ENCODE results near the gene GPR32.

Gene GPR32

GRCh38 chr19:50796634-50797428 lies 26.6 kb downstream of the GPR32 start:
- H3K27ac ChIP-seq (ENCODE audit: low read length): no peak overlapping the region
- no peak overlapping the region for H3K4me3 ChIP-seq (ENCODE audit: low read depth in 1 of 2, low read length in 2 of 2)
- no peaks in the 10 kb centered on the region for H3K9me3 ChIP-seq (ENCODE audit: control insufficient read depth in 1 of 2, low read length in 2 of 2)
- H3K27me3 ChIP-seq (ENCODE audit: low read depth, low read length): no peaks in the 10 kb centered on the region
- peaks cover 9 to 43% of the 10 kb centered on the region in 2 donors for H3K36me3 ChIP-seq (ENCODE audit: control insufficient read depth in 1 of 2, insufficient read depth in 2 of 2, low read length in 2 of 2)
- no peaks in the 10 kb centered on the region for H3K4me1 ChIP-seq (ENCODE audit: control insufficient read depth in 1 of 2, insufficient read depth in 2 of 2, low read length in 2 of 2)

- Histone ChIP-seq H3K27me3 (ENCODE audit: low read depth, low read length) (no peaks in the 10 kb centered on the region), H3K9me3 (ENCODE audit: control insufficient read depth in 1 of 2, low read length in 2 of 2) (no peaks in the 10 kb centered on the region), H3K27ac (ENCODE audit: low read length) (no peak overlapping the region), H3K4me1 (ENCODE audit: control insufficient read depth in 1 of 2, insufficient read depth in 2 of 2, low read length in 2 of 2) (no peaks in the 10 kb centered on the region), H3K4me3 (ENCODE audit: low read depth in 1 of 2, low read length in 2 of 2) (no peak overlapping the region), H3K36me3 (ENCODE audit: control insufficient read depth in 1 of 2, insufficient read depth in 2 of 2, low read length in 2 of 2) (peaks cover 9 to 43% of the 10 kb centered on the region in 2 donors)
These were observed 27.1 kb downstream of the GPR32 start for GRCh38 chr19:50797429-50797780.

- Histone ChIP-seq H3K9me3 (ENCODE audit: control insufficient read depth in 1 of 2, low read length in 2 of 2) (no peaks in the 10 kb centered on the region), H3K36me3 (ENCODE audit: control insufficient read depth in 1 of 2, insufficient read depth in 2 of 2, low read length in 2 of 2) (peaks cover 9 to 43% of the 10 kb centered on the region in 2 donors), H3K27me3 (ENCODE audit: low read depth, low read length) (no peaks in the 10 kb centered on the region), H3K4me3 (ENCODE audit: low read depth in 1 of 2, low read length in 2 of 2) (no peak overlapping the region), H3K4me1 (ENCODE audit: control insufficient read depth in 1 of 2, insufficient read depth in 2 of 2, low read length in 2 of 2) (peaks cover 0 to 6% of the 10 kb centered on the region in 2 donors), H3K27ac (ENCODE audit: low read length) (no peak overlapping the region)
These were observed 27.8 kb downstream of the GPR32 start for GRCh38 chr19:50797781-50798658.

- no peak overlapping the region for H3K27ac ChIP-seq (ENCODE audit: low read length)
- H3K9me3 ChIP-seq (ENCODE audit: control insufficient read depth in 1 of 2, low read length in 2 of 2): no peaks in the 10 kb centered on the region
- no peak overlapping the region for H3K4me3 ChIP-seq (ENCODE audit: low read depth in 1 of 2, low read length in 2 of 2)
- peaks cover 9 to 43% of the 10 kb centered on the region in 2 donors for H3K36me3 ChIP-seq (ENCODE audit: control insufficient read depth in 1 of 2, insufficient read depth in 2 of 2, low read length in 2 of 2)
- H3K4me1 ChIP-seq (ENCODE audit: control insufficient read depth in 1 of 2, insufficient read depth in 2 of 2, low read length in 2 of 2): peaks cover 4 to 15% of the 10 kb centered on the region in 2 donors
- H3K27me3 ChIP-seq (ENCODE audit: low read depth, low read length): no peaks in the 10 kb centered on the region
These were observed 28.6 kb downstream of the GPR32 start for GRCh38 chr19:50798659-50799546.

GRCh38 chr19:50799547-50799851 lies 29.2 kb downstream of the GPR32 start:
- H3K4me1 ChIP-seq (ENCODE audit: control insufficient read depth in 1 of 2, insufficient read depth in 2 of 2, low read length in 2 of 2): peaks cover 4 to 15% of the 10 kb centered on the region in 2 donors
- no peak overlapping the region for H3K4me3 ChIP-seq (ENCODE audit: low read depth in 1 of 2, low read length in 2 of 2)
- H3K27ac ChIP-seq (ENCODE audit: low read length): no peak overlapping the region
- no peaks in the 10 kb centered on the region for H3K9me3 ChIP-seq (ENCODE audit: control insufficient read depth in 1 of 2, low read length in 2 of 2)
- no peaks in the 10 kb centered on the region for H3K27me3 ChIP-seq (ENCODE audit: low read depth, low read length)
- peaks cover 9 to 44% of the 10 kb centered on the region in 2 donors for H3K36me3 ChIP-seq (ENCODE audit: control insufficient read depth in 1 of 2, insufficient read depth in 2 of 2, low read length in 2 of 2)

- no peaks in the 10 kb centered on the region for H3K27me3 ChIP-seq (ENCODE audit: low read depth, low read length)
- H3K9me3 ChIP-seq (ENCODE audit: control insufficient read depth in 1 of 2, low read length in 2 of 2): no peaks in the 10 kb centered on the region
- H3K27ac ChIP-seq (ENCODE audit: low read length): no peak overlapping the region
- H3K4me1 ChIP-seq (ENCODE audit: control insufficient read depth in 1 of 2, insufficient read depth in 2 of 2, low read length in 2 of 2): peaks cover 4 to 15% of the 10 kb centered on the region in 2 donors
- no peak overlapping the region for H3K4me3 ChIP-seq (ENCODE audit: low read depth in 1 of 2, low read length in 2 of 2)
- peaks cover 9 to 46% of the 10 kb centered on the region in 2 donors for H3K36me3 ChIP-seq (ENCODE audit: control insufficient read depth in 1 of 2, insufficient read depth in 2 of 2, low read length in 2 of 2)
These were observed 30.8 kb downstream of the GPR32 start for GRCh38 chr19:50801107-50801506.

- no peaks in the 10 kb centered on the region for H3K9me3 ChIP-seq (ENCODE audit: control insufficient read depth in 1 of 2, low read length in 2 of 2)
These were observed 33.6 kb downstream of the GPR32 start for GRCh38 chr19:50803633-50804419.

GRCh38 chr19:50804420-50805272 lies 34.4 kb downstream of the GPR32 start:
- Histone ChIP-seq H3K4me1 (ENCODE audit: control insufficient read depth in 1 of 2, insufficient read depth in 2 of 2, low read length in 2 of 2) (peaks cover 4 to 15% of the 10 kb centered on the region in 2 donors), H3K27ac (ENCODE audit: low read length) (peak overlapping the region; percentile 98), H3K27me3 (ENCODE audit: low read depth, low read length) (no peaks in the 10 kb centered on the region)

More at GRCh38 chr19:50803633-50804419, 33.6 kb downstream of the GPR32 start:
- peak overlapping the region; percentile 85 to 92 for H3K4me3 ChIP-seq (ENCODE audit: low read depth in 1 of 2, low read length in 2 of 2)
- peaks cover under 1 to 22% of the 10 kb centered on the region in 2 donors for H3K36me3 ChIP-seq (ENCODE audit: control insufficient read depth in 1 of 2, insufficient read depth in 2 of 2, low read length in 2 of 2)
- no peaks in the 10 kb centered on the region for H3K27me3 ChIP-seq (ENCODE audit: low read depth, low read length)
- H3K27ac ChIP-seq (ENCODE audit: low read length): peak overlapping the region; percentile 98
- H3K4me1 ChIP-seq (ENCODE audit: control insufficient read depth in 1 of 2, insufficient read depth in 2 of 2, low read length in 2 of 2): peaks cover 4 to 15% of the 10 kb centered on the region in 2 donors

GRCh38 chr19:50808856-50809255 lies 38.6 kb downstream of the GPR32 start:
- H3K4me1 ChIP-seq (ENCODE audit: control insufficient read depth in 1 of 2, insufficient read depth in 2 of 2, low read length in 2 of 2): peaks cover 0 to under 1% of the 10 kb centered on the region in 2 donors
- no peak overlapping the region for H3K4me3 ChIP-seq (ENCODE audit: low read depth in 1 of 2, low read length in 2 of 2)
- H3K27me3 ChIP-seq (ENCODE audit: low read depth, low read length): no peaks in the 10 kb centered on the region
- H3K27ac ChIP-seq (ENCODE audit: low read length): no peak overlapping the region
- H3K36me3 ChIP-seq (ENCODE audit: control insufficient read depth in 1 of 2, insufficient read depth in 2 of 2, low read length in 2 of 2): peaks cover 0 to 3% of the 10 kb centered on the region in 2 donors
- no peaks in the 10 kb centered on the region for H3K9me3 ChIP-seq (ENCODE audit: control insufficient read depth in 1 of 2, low read length in 2 of 2)

More at GRCh38 chr19:50804420-50805272, 34.4 kb downstream of the GPR32 start:
- peaks cover 0 to 16% of the 10 kb centered on the region in 2 donors for H3K36me3 ChIP-seq (ENCODE audit: control insufficient read depth in 1 of 2, insufficient read depth in 2 of 2, low read length in 2 of 2)
- no peaks in the 10 kb centered on the region for H3K9me3 ChIP-seq (ENCODE audit: control insufficient read depth in 1 of 2, low read length in 2 of 2)
- peak overlapping the region; percentile 85 to 92 for H3K4me3 ChIP-seq (ENCODE audit: low read depth in 1 of 2, low read length in 2 of 2)

Data from muscle layer of duodenum (tissue), 2 donors.